Renal pelvis (tissue), 4 donors: ENCODE results near the gene DPY19L2. TPM values are rescaled to one million over a fixed set of nuclear protein-coding genes. Genes with fewer than 3 reads are reported as not detected.
"Not testable (repeated sequence)": the region's sequence is repeated elsewhere in the genome, so short reads cannot be mapped to it uniquely, and the experiment has no call there.

Experiments
- DNase-seq: peaks from one replicate; pipeline ENCODE4 v3.0.0-alpha.2; 2013
- polyA plus RNA-seq, 3 donors: library from polyadenylated mRNA; unstranded; fragments of 120-200 nt; gene quantifications; one replicate each; pipeline ENCODE4 v1.2.1, GENCODE V29; 2013; ENCODE audit not compliant: insufficient read length in 3 of 3

DPY19L2 gene
- polyA plus RNA-seq, 3 donors = 26.4 to 87.0 (median 83.7) TPM

DNA sequence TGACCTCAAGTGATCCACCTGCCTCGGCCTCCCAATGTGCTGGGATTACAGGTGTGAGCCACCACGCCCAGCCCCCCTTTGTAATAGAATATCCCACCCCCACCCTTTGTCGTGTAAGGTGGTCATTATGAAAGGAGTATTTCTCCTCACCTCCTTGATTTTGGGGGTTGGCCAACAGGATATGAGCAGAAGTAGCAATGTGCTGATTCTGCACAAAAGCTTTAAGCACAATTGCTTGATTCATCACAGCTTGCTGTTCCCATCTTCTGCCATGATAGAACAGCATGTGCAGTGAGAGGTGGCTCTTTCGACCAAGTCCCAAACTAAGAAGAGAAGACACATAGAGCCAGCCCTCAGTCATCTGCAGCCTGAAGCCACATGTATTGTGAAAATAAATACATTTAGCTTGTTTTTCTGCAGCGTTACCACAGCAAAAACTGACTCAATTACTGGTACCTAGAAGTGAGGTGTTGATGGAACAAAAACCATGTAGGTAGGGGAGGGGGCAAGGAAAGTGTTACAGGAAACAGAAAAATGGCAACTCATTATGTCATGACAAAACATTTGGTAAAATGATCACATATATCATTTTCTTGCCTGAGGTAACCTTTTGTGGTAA is 122.9 kb downstream of the DPY19L2 start:
- DNase-seq = not testable (repeated sequence)

DNA sequence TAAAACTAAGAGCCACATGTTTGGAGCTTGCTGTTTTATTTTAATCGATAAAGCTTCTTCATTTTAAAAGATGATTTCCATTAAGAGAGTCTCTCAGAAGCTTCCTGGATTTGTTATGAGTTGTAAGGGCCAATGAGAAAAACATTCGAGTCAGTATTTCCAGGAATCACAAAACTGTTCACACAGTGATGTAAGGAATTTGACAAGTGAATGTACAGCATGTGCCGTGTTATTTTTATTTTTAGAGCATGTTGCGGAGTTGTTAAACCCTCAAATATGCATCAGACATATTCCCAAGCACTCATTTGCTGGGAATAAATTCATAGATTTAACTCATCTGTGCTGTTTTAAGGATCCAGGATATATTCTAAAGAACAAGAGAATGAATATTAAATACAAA is 129.6 kb downstream of the DPY19L2 start:
- DNase-seq = not testable (repeated sequence)

DNA sequence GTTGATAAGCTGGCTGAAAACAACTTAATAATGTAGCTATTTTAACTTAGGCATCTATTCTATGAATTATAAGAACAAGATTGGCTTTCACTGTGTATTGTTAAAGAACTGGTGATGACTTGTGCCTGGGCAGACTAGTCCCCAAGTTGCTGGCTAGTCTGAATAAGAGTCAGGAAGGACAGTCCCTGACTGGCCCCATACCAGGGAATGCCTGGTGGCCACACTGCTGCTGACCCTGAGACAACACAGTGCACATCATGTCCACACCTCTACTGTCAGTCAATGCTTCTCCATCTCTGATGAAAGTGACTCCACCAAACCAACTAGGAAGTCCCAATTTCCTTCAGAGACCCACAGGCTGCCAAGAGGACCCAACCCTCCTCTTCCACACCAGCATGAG is 130.5 kb downstream of the DPY19L2 start:
- not testable (repeated sequence) for DNase-seq

DNA sequence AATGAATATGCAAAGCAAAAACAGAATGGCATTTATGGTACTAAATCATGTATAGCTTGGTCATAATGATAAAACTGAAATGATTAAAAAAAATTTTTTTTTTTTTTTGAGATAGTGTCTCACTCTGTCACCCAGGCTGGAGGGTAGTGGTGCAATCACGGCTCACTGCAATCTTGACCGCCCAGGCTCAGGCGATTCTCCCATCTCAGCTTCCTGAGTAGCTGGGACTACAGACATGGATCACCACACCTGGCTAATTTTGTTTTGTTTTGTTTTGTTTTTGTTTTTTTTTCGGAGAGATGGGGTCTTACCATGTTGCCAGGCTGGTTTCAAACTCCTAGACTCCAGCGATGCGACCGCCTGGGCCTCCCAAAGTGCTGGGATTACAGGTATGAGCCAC is 138.7 kb downstream of the DPY19L2 start:
- not testable (repeated sequence) for DNase-seq

DNA sequence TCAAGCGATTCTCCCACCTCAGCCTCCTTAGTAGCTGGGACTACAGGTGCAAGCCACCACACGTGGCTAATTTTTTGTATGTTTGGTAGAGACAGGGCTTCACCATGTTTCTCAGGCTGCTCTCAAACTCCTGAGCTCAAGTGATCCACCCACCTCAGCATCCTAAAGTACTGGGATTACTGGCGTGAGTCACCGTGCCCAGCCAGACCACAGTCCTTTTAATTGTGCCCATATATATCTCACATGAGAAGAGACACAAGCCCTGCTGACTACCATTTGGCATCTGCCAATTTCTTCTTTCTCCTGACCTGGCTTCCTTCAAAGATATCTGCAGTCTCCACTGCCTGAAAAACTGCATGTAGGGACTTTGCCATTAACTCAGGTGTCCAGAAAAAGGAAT is 142.5 kb downstream of the DPY19L2 start:
- DNase-seq = no peak

DNA sequence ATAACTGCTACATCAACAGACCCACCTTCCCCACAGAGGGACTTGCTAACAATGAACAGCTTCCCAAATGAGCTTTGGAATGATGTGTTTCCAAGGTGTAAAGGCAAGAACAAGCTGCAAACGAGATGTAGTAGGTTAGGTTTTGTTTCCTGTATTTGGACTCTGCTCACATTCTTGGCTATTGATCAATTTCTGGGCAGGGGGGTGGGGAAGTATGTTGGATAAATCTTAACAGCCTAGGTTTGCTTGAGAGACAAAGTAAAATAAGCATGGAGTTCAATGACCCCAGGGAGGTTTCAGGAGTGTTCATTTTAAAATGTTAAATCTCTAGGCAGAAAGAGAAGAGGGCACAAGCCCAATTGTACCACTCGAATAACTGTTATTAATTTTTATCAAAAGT is 146.6 kb downstream of the DPY19L2 start:
- no peak for DNase-seq

Other genes starting within 250 kb of the DPY19L2 start
- 10 to 100 TPM; 29.6 to 30.6 (median 29.6) TPM for gene RXYLT1, start 111.4 kb upstream of the DPY19L2 start, polyA plus RNA-seq
- gene SRGAP1, start 176.2 kb upstream of the DPY19L2 start, polyA plus RNA-seq = 10 to 100 TPM; 19.7 to 33.4 (median 24.3) TPM